GM19467 (cell line): ENCODE results near the gene WDR47.

Experiments used
- ATAC-seq: cut with Tn5 transposase; IDR thresholded peaks from one replicate; pipeline ENCODE4 v1.9.1; 2021; ENCODE audit warnings: mild to moderate bottlenecking, moderate library complexity; ENCODE audit not compliant: unreplicated experiment

Gene WDR47

GRCh38 chr1:109041621-109042468 is at the start of gene WDR47:
WDR47 (minus strand) TSS chr1:109042102; CDS start chr1:109023512, 18,590 bp downstream.
- ATAC-seq = peak; percentile 90

GRCh38 chr1:109091078-109091838 is 49.4 kb upstream of the WDR47 start:
- peak; percentile 33 for ATAC-seq

DNA sequence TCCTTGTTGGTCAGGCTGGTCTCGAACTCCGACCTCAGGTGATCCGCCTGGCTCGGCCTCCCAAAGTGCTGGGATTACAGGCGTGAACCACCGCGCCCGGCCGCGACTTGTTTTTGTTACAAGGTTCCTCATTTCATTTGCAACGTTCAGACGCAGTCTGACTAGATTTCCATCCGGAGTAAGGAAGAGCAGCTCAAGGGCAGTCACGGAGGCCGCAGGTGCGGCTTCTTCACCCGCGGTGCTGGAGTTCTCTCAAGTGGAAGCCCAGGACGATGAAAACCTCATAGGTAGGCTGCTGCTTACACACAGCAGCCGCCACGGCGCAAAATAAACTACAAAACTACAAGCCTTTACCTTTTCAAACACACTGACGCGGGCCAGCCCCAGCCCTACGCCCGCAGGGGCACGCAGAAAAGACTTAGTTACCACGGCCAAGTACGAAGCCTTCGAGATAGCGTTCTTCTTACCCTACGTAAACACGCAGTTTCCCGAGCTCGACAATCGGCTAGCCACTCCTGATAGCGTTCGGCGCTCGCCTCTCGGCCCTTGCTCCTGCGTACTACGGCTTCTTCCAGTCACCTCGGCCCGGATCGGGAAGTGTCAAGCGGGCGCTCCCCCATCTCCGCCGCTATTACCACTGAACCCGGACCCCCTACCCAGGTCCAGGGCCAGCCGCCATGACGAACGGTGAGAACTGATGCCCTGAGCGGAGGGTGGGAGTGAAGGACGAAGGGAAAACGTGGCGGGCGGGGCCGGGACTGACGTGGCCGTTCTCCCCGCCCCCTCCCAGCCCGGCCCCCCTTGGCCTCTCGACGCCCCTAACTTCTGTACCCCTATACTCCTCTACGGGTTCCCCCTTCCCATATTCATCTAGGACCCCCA is 48.5 kb upstream of the WDR47 start, which contains the start of gene TMEM167B:
TMEM167B (plus strand) TSS at position 569 of the 882 bp plus-strand sequence; CDS start at position 678, 109 bp downstream.
- ATAC-seq = peak; percentile 89

GRCh38 chr1:109089242-109090015 is 47.5 kb upstream of the WDR47 start:
- no peak for ATAC-seq

GRCh38 chr1:109084563-109085517 is 42.9 kb upstream of the WDR47 start:
- ATAC-seq = no peak

- ATAC-seq = no peak
These were observed 42.0 kb upstream of the WDR47 start for GRCh38 chr1:109083923-109084322.

DNA sequence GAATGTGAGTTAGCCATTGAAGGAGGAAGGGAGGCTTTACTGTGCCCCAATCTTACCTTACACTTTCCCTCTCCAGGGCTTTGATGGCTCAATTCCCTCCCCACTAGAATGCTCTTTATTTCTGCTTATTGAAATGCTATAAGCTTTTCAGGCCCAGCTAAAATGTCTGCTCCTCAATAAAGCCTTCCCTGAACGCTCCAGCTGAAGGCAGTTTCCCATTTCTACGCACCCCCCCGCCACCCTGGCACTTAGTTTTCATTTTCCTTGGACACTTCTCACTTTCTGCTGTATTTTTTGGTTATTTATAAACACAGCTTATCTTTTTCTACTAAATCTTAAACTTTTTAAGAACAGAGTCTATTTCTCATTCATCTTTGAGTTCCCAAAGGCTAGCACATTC is 41.6 kb upstream of the WDR47 start:
- ATAC-seq = no peak

DNA sequence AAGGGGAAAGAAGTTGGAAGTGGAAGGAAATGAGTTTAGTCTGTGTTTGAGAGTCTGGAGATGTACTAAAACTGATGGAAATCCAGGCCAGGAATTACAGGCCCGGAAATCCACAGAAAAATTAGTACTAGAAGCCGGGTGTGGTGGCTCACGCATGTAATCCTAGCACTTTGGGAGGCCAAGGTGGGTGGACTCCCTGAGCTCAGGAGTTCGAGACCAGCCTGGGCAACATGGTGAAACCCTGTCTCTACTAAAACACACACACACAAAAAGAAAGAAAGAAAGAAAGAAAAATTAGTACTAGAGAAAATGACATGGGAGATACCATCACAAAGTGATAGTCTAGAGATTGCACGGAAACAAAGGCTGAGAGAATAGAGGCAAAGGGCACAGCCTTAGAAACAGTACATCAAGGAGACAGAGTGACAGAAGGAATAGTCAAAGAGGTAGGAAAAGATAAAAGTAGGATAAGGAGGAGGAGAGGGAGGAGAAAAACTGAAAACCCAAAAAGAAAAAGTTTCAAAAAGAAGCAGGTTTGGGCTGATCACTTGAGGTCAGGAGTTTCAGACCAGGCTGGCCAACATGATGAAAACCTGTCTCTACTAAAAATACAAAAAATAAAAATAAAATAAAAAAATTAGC is 38.7 kb upstream of the WDR47 start:
- no peak for ATAC-seq

- no peak for ATAC-seq
These were observed 37.3 kb upstream of the WDR47 start for GRCh38 chr1:109079240-109079622.

- ATAC-seq = no peak
These were observed 36.4 kb upstream of the WDR47 start for GRCh38 chr1:109078317-109078716.

GRCh38 chr1:109075531-109076490 is 33.9 kb upstream of the WDR47 start, which contains the start of gene TAF13:
TAF13 (minus strand) TSS chr1:109076003; CDS start chr1:109075947, 56 bp downstream.
- peak; percentile 100 for ATAC-seq

- no peak for ATAC-seq
These were observed 27.4 kb upstream of the WDR47 start for GRCh38 chr1:109069294-109069693.

DNA sequence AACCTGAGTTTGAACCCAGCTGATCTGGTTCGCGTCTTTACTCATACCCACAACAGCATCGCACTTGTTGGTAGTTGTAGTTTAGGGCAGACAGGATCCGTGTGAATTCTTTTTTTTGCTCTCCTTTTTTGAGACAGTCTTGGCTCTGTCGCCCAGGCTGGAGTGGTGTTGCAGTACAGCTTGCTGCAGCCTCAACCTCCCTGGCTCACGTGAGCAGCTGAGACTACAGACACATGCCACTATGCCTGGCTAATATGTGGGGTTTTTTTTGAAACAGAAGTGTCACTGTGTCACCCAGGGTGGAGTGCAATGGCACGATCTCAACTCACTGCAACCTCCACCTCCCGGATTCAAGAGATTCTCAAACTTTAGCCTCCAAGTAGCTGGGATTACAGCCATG is 26.0 kb upstream of the WDR47 start:
- ATAC-seq = no peak

GRCh38 chr1:109065137-109065536 is 23.2 kb upstream of the WDR47 start:
- no peak for ATAC-seq

GRCh38 chr1:109061183-109061582 is 19.3 kb upstream of the WDR47 start:
- no peak for ATAC-seq

- ATAC-seq = no peak
These were observed 18.8 kb upstream of the WDR47 start for GRCh38 chr1:109060707-109061106.

DNA sequence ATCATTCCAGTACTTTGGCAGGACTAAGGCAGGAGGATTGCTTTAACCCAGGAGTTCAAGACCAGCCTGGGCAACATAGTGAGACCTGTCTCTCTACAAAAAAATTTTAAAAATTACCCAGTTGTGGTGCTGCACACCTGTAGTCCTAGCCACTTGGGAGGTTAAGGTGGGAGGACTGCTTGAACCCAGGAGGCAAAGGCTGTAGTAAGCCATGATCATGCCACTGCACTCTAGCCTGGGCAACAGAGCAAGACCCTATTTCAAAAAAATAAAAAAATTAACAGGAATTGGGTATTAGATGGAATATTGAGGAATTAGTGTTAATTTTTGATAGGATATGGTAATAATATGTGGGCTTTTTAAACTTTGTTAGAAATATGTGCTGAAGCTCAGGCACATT is 17.1 kb upstream of the WDR47 start:
- no peak for ATAC-seq
